GM18508 (cell line): Measurements from ENCODE around the gene USP34.
A peak's percentile ranks its signal among the peaks of the same experiment; 100 is the strongest.
"Not testable (repeated sequence)": the region's sequence is repeated elsewhere in the genome, so short reads cannot be mapped to it uniquely, and the experiment has no call there.

Experiments
- ATAC-seq: cut with Tn5 transposase; IDR thresholded peaks from one replicate; pipeline ENCODE4 v1.9.1; 2021; ENCODE audit warnings: moderate number of reproducible peaks; ENCODE audit not compliant: insufficient read depth, unreplicated experiment

USP34 gene

DNA sequence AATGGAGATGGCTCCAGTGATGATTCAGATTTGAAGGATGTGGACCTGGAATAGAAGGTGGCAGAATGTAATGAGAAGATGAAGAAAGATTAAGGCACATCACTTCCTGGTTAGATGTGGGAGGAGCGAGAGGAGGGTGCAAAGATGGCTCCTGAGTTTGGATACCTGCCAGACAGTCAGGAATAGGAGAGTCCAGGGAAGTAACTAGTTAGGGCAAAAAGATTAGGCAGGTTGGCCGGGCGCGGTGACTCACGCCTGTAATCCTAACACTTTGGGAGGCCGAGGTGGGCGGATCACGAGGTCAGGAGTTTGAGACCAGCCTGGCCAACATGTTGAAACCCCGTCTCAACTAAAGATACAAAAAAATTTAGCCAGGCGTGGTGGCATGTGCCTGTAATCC lies 303.3 kb downstream of the USP34 start:
- no peak for ATAC-seq

DNA sequence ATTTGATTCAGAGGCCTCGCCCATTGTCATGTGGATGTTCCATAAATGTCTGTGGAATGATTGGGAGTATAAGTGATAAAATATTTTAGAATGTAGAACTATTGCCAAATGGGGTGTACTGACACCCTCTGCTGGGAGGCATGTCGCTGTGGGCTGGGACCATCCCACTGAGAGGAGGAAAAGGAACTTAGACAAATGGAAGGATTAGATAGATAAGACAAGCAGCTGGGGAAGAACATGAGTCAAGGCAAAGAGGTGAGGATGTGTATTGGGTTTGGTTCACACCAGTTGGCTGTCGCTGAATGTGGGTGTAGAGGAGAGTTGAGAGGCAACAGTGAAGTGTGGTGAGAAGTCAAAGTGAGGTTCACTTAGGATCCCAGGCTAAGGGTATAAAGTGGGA lies 304.9 kb downstream of the USP34 start:
- no peak for ATAC-seq

DNA sequence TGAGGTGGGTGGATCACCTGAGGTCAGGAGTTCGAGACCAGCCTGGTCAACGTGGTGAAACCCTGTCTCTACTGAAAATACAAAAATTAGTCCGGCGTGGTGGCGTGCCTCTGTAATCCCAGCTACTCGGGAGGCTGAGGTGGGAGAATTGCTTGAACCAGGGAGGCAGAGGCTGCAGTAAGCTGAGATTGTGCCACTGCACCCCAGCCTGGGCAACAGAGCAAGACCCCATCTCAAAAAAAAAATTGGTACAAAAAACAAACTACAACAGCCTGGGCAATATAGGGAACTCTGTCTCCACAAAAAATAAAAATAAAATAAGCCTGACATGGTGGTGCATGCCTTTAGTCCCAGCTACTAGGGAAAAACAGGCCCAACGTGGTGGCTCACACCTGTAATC lies 305.8 kb downstream of the USP34 start:
- ATAC-seq = not testable (repeated sequence)

DNA sequence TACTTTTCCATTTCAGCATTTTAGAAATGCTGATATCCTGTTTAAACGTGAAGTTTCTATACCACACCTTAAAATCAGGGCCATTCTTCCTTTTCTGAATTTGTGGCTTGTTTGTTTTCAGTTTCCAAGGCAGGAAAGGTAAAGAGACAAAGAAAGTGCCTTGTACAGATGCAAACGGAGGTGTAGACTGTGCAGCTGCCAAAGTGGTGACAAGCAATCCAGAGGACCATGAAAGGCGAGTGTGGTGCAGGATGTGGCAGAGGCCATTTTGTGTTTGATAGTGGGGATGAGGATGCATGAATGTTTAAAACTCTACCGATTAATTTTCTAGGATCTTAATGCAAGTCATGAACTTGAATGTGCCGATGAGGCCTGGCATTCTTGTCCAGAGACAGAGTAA lies 308.2 kb downstream of the USP34 start:
- no peak for ATAC-seq

DNA sequence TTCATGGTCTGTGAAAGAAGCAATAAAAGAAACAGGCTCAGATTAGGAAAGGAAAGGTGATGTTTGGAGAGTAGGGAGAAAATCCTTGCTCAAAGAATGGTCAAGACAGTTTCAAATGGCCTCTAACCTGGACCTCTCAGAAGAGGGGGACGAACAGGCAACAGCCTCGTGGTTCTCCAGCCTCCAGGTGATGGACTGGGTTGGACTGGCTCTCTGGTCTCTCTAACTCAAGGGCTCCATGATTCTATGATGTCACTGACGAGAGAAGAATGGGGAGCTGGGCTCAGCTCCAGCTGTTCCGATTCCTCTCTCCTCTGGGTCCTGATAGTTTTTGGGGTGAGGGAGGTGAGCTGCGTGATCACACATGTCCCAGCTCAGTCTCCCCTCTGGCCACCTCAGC lies 309.0 kb downstream of the USP34 start, which contains the start of gene C2orf74:
Gene C2orf74, plus strand, starts transcription at position 301 of the 400 bp plus-strand sequence. CDS start 327 bp downstream, outside the sequence.
- ATAC-seq = no peak

DNA sequence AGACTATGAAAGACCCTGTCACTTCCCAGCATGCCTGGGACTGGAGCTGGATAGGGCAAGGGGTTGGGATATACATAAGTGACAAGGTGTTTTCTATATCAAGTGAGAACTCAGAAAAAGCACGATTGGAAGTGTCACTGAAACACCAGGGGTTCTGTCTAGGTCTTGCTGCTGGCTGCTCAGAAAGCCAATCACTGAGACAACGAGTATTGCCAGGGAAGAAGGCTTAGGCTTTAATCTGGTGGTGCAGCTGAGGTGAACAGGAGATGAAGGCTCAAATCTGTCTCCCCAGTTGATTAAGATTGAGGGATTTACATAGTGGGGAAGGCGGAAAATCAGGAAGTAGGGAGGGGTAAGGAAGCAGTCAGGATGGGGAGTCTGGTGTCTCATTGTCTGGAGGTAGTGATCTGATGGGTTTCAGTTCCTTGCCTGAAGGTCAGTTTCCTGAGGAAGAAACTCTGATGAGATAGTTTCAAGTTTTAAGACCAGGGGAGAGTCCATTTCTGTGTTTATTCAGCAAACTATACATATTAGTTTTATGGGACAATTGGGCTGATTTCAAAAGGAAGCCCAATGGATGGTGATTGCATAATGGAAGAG lies 312.4 kb downstream of the USP34 start:
- ATAC-seq = no peak

DNA sequence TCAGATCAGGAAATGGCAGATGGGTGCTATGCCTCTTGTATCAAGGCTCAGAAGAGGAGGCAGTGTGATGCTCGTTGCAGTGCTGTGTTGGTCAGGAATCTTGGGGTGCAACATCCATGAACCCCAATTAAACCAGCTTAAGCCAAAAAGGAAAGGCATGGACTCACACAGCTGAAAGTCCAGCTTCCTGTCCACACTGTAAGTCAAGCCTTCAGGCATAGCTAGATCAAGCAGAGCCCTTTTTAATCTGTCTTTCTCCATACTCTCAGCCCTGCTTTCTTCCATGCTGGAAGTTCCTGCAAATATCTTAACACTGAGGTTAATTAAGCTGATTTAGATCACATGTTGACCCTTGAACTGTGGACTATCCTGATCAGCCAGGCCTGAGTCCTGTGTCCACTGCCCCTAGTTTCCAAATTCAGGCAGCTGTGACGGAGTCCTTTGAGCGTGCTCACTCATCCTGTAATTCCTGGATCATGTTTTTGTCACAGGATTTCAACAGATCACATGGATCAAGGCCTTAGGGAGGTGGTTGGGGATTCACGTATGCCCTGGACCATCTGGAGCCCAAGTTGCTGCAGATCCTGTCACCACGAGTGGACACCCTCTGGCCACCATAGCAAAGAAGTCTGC lies 313.4 kb downstream of the USP34 start:
- no peak for ATAC-seq

DNA sequence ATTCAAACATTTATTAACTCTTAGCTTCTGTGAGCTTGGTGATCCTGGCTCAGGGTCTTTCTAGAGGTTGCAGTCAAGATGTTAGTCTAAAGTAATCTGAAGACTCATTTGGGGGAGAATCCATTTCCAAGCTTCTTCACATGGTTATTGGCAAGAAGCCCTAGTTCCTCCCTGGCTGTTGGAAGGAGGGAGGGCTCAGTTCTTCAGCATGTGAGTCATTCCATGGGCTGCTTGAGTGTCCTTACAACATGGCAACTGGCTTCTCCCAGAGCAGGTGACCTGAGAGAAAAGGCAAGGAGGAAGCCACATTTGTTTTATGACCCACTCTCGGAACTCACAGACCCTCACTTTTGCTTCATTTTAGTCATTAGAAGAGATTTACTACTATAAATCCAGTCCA lies 319.5 kb downstream of the USP34 start:
- no peak for ATAC-seq

DNA sequence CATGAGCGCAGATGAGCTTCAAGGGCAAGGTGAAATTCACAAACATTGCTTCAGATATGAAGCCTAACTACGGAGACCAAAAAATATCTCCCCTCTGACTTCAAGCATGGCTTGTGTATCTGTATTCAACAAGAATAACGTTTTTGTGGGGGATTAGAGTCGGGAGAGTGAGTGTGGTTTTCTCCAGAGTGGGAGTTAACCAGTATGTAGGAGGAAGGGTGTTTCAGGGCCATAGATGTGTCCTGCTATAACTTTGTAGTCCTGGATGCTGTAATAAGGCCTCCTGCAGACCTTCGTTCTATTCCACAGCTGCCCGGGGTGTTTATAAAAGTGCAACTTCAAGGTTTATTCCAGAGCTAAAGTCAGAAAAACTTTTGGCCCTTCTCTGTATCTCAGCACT lies 321.8 kb downstream of the USP34 start:
- ATAC-seq = no peak

DNA sequence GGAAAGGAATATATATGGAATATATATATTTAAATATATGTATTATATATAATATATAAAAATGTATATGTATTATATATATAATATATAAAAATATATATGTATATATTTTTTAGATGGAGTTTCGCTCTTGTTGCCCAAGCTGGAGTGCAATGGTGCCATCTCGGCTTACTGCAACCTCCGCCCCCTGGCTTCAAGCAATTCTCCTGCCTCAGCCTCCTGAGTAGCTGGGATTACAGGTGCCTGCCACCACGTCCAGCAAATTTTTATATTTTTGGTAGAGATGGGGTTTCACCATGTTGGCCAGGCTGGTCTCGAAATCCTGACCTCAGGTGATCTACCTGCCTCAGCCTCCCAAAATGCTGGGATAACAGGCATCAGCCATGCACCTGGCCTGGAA lies 322.8 kb downstream of the USP34 start:
- ATAC-seq = not testable (repeated sequence)

DNA sequence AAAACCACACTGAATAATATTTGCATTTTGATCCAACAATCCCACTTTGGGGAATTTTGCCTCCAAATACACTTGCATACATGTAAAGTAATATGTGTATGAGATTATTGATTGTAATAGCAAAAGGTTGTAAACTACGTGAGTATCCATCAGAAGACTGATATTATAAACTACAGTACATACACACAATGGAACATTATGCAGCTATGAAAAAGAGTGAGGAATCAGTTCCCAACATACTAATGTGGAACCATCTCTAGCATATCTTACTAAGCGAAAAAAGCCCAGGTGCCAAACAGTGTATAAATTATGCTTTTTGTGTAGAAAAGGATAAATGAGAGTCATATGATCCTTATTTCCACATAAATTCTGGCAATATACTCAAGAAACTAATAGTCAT lies 324.9 kb downstream of the USP34 start:
- no peak for ATAC-seq

DNA sequence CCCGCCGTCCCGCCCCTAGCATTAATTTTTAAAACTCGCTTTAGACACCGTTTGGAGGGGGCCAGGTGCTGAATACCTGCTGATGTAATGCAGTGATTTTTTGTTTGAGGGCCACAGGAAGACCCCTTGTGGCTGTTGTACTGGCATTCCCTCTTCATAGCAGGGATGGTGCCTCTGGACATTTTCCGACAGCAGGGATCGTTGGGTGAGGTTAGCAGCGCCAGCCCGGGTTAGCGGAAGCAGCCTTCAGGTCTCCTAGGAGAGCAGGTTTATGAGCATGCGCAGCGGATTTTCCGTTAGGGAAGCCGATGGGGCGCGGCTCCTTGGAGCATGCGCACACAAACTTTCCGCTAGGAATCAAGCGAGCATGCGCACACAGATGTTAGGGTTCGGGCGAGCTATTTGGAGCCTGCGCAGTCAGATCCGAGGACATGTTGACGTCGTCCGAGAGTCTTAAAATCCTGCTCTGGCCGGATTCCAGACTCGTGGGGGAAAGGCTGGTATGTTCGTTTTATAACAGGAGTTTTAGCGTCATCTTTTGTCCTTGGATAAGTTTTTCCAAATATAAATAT lies 326.1 kb downstream of the USP34 start:
- peak; percentile 78 for ATAC-seq

DNA sequence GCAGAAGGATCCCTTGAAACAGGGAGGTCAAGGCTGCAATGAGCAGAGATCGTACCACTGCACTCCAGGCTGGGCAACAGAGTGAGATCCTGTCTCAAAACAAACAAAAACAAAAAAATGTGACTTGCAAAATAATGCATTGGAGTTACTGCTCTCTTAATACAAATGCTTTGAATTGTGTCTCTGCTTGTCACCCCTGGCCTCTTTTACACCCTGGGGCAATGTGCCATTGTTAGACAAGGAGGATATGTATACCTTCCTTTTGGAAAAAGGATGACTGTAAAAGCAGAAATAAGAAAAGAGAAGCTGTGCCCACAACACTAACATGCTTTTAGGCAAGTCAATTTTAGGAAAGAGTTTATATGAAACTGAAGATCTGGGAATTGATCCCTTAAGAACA lies 329.7 kb downstream of the USP34 start:
- no peak for ATAC-seq

DNA sequence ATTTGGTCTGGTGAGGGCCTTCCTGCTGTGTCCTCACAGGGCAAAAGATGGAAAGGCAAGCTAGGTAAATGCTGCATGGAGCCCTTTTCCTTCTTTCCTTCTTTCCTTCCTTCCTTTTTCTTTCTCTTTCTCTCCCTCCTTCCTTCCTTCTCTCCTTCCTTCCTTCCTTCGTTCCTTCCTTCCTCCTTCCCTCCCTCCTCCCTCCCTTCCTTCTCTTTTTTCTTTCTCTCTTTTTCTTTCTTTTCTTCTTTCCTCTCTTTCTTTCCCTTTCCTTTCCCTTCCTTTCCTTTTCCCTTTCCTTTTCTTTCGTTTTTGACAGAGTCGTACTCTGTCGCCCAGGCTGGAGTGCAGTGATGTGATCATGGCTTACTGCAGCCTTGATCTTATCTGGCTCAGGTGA lies 332.0 kb downstream of the USP34 start:
- no peak for ATAC-seq
